Measurements from ENCODE around the gene HPCAL1. TPM values are rescaled to one million over a fixed set of nuclear protein-coding genes. Genes with fewer than 3 reads are reported as not detected.

Gene HPCAL1
- total RNA-seq, 2 experiments from 2014 or later: 109 to 114 TPM

DNA sequence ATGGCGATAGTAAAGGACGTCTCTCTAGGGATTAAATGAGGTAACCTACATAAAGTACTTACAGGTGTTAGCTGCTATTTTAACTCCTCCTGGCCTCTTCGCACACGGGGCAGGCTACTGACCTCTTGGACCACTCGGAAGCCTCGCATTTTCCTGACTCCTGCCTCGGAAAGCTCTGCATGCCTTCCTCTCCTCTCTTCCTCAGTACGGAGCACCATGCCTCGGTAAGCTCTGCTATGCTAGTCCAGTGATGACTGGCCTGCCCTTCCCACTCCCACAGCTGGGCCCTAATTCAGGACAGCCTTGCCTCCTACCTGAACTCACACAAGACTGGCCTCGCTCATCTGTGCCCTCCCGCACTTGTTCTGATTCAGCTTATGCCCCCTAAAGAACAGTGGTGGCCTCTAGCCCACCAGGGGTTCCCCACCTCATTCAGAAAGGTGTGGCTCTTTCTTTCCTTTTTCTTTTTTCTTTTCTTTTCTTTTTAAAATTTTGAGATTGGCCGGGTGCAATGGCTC, 22.7 kb upstream of the HPCAL1 start:
- H3K27ac Mint-ChIP-seq: no peak overlapping the region
- H3K4me3 Mint-ChIP-seq: no peak overlapping the region
- H3K36me3 Mint-ChIP-seq (ENCODE audit: low read depth): no peaks in the 10 kb centered on the region
- ATAC-seq (no peak), DNase-seq (no peak)
- H3K27me3 Mint-ChIP-seq: no peaks in the 10 kb centered on the region
- ChIA-PET POLR2A (no interaction called here), CTCF (interaction anchor here (1.3 kb wide), 1 partner anchor 208 kb away, joined by 3 read pairs; no protein-coding TSS in a partner anchor)
- intact Hi-C loops (cut with DNase I, micrococcal nuclease): no loop called here
- H3K4me1 Mint-ChIP-seq: peaks cover 9% of the 10 kb centered on the region
- no peaks in the 10 kb centered on the region for H3K9me3 Mint-ChIP-seq (ENCODE audit: low read depth)

- intact Hi-C loops (cut with DNase I, micrococcal nuclease): no loop called here
- H3K9me3 Mint-ChIP-seq (ENCODE audit: low read depth): no peaks in the 10 kb centered on the region
- POLR2A ChIA-PET: no interaction called here
- DNase-seq (no peak), ATAC-seq (no peak)
- H3K27me3 Mint-ChIP-seq: no peaks in the 10 kb centered on the region
- no peak overlapping the region for H3K4me3 Mint-ChIP-seq
- peaks cover 9% of the 10 kb centered on the region for H3K4me1 Mint-ChIP-seq
- no peak overlapping the region for H3K27ac Mint-ChIP-seq
- CTCF ChIA-PET: no interaction called here
- H3K36me3 Mint-ChIP-seq (ENCODE audit: low read depth): no peaks in the 10 kb centered on the region
Observed at GRCh38 chr2:10281891-10282290, 20.8 kb upstream of the HPCAL1 start.

GRCh38 chr2:10282611-10283105, 20.0 kb upstream of the HPCAL1 start:
- intact Hi-C loops (cut with DNase I, micrococcal nuclease): no loop called here
- ChIA-PET POLR2A (no interaction called here), CTCF (interaction anchor here (1.0 kb wide), 1 partner anchor 310 kb away, joined by 3 read pairs; no protein-coding TSS in a partner anchor)
- peaks cover 9% of the 10 kb centered on the region for H3K4me1 Mint-ChIP-seq
- no peaks in the 10 kb centered on the region for H3K27me3 Mint-ChIP-seq
- DNase-seq (no peak), ATAC-seq (no peak)
- no peaks in the 10 kb centered on the region for H3K9me3 Mint-ChIP-seq (ENCODE audit: low read depth)
- H3K4me3 Mint-ChIP-seq: no peak overlapping the region
- H3K27ac Mint-ChIP-seq: no peak overlapping the region
- no peaks in the 10 kb centered on the region for H3K36me3 Mint-ChIP-seq (ENCODE audit: low read depth)

DNA sequence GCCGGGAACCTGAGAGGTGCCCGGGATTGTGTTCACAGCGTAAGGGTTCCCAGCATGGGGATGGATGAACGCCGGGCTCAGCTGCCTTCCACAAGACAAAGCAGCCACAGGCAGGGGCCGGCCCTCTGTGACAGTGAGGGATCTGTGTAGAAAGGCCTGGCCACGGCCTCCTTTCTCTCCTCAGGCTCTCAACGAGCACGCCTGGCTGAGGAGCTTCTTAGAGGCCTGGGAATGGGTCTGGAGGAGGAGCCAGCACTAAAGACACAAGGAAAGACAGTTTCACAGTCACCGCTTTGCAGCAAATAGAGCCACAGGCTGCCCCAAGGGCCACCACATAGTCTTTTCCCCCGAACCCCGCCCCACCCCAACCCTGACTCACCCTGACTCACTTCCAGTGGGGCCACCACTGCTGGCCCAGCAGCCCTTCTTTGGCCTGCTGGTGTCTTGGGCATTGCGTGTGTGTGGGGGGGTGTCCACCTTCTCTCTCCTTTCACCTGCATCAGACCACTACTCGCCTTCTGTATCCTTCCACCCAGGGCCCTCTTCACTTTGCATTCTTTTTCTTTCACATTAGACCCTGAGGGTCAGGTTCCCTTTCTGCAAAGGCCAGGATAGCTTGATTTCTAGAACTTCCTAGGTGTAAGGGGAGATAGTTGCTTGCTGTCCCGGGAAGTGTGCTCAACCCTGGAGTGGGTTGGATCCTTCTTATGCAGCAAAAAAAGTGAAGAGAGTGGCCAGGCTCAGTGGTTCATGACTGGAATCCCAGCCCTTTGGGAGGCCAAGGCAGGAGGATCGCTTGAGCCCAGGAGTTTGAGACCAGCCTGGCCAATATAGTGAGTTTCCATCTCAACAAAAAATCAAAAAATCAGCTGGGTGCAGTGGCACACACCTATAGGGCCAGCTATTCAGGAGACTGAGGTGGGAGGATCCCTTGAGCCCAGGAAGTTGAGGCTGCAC, 19.3 kb upstream of the HPCAL1 start:
- Mint-ChIP-seq H3K4me3 (no peak overlapping the region), H3K27ac (no peak overlapping the region), H3K36me3 (ENCODE audit: low read depth) (no peaks in the 10 kb centered on the region), H3K27me3 (no peaks in the 10 kb centered on the region), H3K9me3 (ENCODE audit: low read depth) (no peaks in the 10 kb centered on the region), H3K4me1 (peaks cover 6% of the 10 kb centered on the region)
- CTCF ChIA-PET: interaction anchor here (1.0 kb wide), 1 partner anchor 311 kb away, joined by 3 read pairs; no protein-coding TSS in a partner anchor
- ATAC-seq: peak; percentile 68
- POLR2A ChIA-PET: interaction anchor here (0.6 kb wide), 1 partner anchor 855 kb away, joined by 4 read pairs; no protein-coding TSS in a partner anchor
- peak; percentile 59 for DNase-seq
- intact Hi-C loops (cut with DNase I, micrococcal nuclease): no loop called here

DNA sequence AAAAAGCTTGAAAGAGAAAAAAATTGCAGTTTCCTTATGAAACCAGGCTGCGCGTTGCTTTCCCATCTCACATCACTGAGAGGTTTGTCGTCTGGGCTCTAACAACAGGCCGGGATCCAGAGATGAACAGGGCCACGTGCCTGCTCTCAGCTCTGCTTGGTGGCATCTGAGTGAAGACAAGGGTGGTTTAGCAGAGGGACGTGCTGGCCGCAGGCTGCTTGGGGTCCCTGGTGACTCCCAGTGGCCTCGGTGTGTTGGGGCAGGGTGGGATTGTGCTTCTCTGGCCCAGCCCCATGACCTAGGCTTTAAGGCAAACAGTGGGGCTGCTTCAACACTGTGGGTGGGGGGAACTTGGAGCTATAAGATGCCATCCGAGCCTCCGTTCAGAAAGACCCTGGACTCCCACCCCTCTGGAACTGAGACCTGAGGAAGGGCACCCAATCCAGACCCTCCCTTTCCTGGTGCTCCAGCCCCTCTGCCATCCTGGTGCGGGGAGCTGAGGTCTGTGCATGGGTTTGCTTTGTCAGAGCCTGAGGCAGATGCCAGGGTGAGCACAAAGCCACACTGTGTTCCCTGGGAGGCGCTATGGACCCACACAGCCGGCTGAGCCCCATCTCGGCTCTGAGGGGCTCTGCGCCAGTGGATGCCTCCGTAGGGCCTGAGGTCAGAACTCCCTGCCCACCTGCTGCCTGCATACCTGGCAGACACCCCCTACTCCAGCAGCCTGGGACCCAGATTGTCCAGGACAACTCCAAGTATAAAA, 18.4 kb upstream of the HPCAL1 start:
- H3K36me3 Mint-ChIP-seq (ENCODE audit: low read depth): no peaks in the 10 kb centered on the region
- no peaks in the 10 kb centered on the region for H3K27me3 Mint-ChIP-seq
- peaks cover 2% of the 10 kb centered on the region for H3K4me1 Mint-ChIP-seq
- ATAC-seq: no peak
- H3K27ac Mint-ChIP-seq: no peak overlapping the region
- ChIA-PET POLR2A (interaction anchor here (0.6 kb wide), 1 partner anchor 856 kb away, joined by 4 read pairs; no protein-coding TSS in a partner anchor), CTCF (interaction anchor here (1.6 kb wide), 1 partner anchor 125 kb away, joined by 4 read pairs; no protein-coding TSS in a partner anchor)
- no peaks in the 10 kb centered on the region for H3K9me3 Mint-ChIP-seq (ENCODE audit: low read depth)
- no peak overlapping the region for H3K4me3 Mint-ChIP-seq
- no peak for DNase-seq
- intact Hi-C loops (cut with DNase I, micrococcal nuclease): no loop called here

DNA sequence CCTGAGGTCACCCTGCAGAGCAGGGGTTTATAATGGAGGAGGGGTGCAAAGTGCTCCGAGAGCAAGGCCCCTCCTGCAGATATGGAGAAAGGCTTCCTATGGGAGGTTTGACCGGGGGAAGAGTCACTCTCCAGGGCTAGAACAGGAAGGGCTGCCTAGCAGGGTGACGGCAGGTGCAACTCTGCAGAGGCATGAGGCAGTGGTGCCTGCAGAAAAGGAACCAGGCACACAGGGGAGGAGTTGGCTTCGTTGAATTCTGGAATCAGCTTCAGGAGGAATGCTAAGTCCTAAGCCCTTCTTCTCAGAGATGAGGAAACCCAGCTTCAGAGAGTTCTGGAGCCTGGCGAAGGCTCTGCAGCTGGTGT, 17.5 kb upstream of the HPCAL1 start:
- no peak overlapping the region for H3K27ac Mint-ChIP-seq
- ChIA-PET POLR2A (no interaction called here), CTCF (interaction anchor here (1.6 kb wide), 1 partner anchor 124 kb away, joined by 4 read pairs; no protein-coding TSS in a partner anchor)
- ATAC-seq (no peak), DNase-seq (no peak)
- peaks cover 2% of the 10 kb centered on the region for H3K4me1 Mint-ChIP-seq
- H3K36me3 Mint-ChIP-seq (ENCODE audit: low read depth): no peaks in the 10 kb centered on the region
- intact Hi-C loops (cut with DNase I, micrococcal nuclease): no loop called here
- no peaks in the 10 kb centered on the region for H3K9me3 Mint-ChIP-seq (ENCODE audit: low read depth)
- H3K4me3 Mint-ChIP-seq: no peak overlapping the region
- no peaks in the 10 kb centered on the region for H3K27me3 Mint-ChIP-seq

DNA sequence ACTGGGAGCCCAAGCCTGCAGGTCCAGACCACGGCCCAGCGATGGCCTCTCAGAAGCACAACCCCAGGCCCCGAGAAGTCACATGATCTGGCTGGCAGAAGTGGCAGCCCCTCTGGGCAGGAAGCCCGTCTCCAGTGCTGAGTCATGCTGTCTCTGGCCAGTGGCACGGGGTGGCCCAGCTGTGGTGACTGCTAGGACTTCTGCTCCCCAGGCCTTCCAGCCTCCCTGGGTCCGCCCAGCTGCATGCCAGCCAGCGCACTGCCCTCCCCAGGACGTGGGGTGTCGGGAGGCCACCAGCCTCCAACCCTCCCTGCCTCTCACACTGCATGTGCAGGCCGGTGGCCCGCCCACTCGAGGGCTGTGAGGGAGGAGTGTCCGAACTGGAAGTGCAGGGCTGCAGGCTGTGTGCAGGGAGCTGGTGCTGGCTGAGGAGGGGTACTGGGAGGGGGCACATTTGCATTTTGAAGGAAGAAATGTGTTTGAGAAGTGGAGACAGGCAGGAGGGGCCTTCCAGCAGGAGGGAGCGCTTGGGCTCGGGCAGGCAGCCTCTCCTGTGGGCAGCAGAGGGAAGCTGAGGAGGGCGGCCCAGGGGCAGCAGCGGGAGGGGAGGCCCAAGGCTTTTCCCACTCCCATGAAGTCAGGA, 17.0 kb upstream of the HPCAL1 start:
- peaks cover 2% of the 10 kb centered on the region for H3K4me1 Mint-ChIP-seq

GRCh38 chr2:10286216-10287037, 16.3 kb upstream of the HPCAL1 start:
- DNase-seq (no peak), ATAC-seq (no peak)
- H3K4me1 Mint-ChIP-seq: peaks cover 2% of the 10 kb centered on the region
- H3K36me3 Mint-ChIP-seq (ENCODE audit: low read depth): no peaks in the 10 kb centered on the region
- no peaks in the 10 kb centered on the region for H3K27me3 Mint-ChIP-seq
- H3K4me3 Mint-ChIP-seq: no peak overlapping the region
- intact Hi-C loops (cut with DNase I, micrococcal nuclease): no loop called here
- no peak overlapping the region for H3K27ac Mint-ChIP-seq
- POLR2A ChIA-PET: no interaction called here
- CTCF ChIA-PET: interaction anchor here (1.1 to 1.7 kb wide), 2 partner anchors 15 to 98 kb away, joined by 3 to 4 read pairs; no protein-coding TSS in a partner anchor
- H3K9me3 Mint-ChIP-seq (ENCODE audit: low read depth): no peaks in the 10 kb centered on the region

More for the DNA sequence above, 17.0 kb upstream of the HPCAL1 start:
- CTCF ChIA-PET: interaction anchor here (1.6 kb wide), 1 partner anchor 123 kb away, joined by 4 read pairs; no protein-coding TSS in a partner anchor
- no peaks in the 10 kb centered on the region for H3K36me3 Mint-ChIP-seq (ENCODE audit: low read depth)
- intact Hi-C loops (cut with DNase I, micrococcal nuclease): no loop called here
- POLR2A ChIA-PET: no interaction called here
- H3K27ac Mint-ChIP-seq: no peak overlapping the region
- H3K27me3 Mint-ChIP-seq: no peaks in the 10 kb centered on the region
- ATAC-seq: no peak
- no peaks in the 10 kb centered on the region for H3K9me3 Mint-ChIP-seq (ENCODE audit: low read depth)
- H3K4me3 Mint-ChIP-seq: no peak overlapping the region
- no peak for DNase-seq

DNA sequence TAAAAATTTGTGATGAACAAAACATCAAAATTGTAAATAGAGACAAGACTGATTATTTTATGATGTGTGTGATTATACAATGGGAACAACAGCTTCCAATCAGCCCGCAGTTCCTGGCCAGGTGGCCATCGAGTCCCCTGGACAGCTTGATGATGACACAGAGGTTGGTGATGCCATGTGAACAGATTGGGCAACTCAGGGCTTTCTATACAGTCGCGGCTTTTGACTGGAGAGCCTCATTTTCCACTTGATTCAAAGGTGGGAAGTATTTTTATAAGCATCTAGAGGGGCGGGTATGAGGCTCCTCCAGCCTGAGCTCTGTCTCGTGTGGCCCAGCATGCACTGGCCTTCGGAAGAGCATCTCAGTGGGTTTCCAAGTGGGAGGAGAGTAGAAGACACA, 14.9 kb upstream of the HPCAL1 start:
- no peaks in the 10 kb centered on the region for H3K27me3 Mint-ChIP-seq
- no peak overlapping the region for H3K4me3 Mint-ChIP-seq
- intact Hi-C loops (cut with DNase I, micrococcal nuclease): no loop called here
- DNase-seq: no peak
- POLR2A ChIA-PET: no interaction called here
- no peaks in the 10 kb centered on the region for H3K36me3 Mint-ChIP-seq (ENCODE audit: low read depth)
- no peaks in the 10 kb centered on the region for H3K9me3 Mint-ChIP-seq (ENCODE audit: low read depth)
- H3K4me1 Mint-ChIP-seq: peaks cover 2% of the 10 kb centered on the region
- ATAC-seq: no peak
- CTCF ChIA-PET: interaction anchor here (1.7 kb wide), 1 partner anchor 14 kb away, joined by 4 read pairs; no protein-coding TSS in a partner anchor
- H3K27ac Mint-ChIP-seq: no peak overlapping the region

DNA sequence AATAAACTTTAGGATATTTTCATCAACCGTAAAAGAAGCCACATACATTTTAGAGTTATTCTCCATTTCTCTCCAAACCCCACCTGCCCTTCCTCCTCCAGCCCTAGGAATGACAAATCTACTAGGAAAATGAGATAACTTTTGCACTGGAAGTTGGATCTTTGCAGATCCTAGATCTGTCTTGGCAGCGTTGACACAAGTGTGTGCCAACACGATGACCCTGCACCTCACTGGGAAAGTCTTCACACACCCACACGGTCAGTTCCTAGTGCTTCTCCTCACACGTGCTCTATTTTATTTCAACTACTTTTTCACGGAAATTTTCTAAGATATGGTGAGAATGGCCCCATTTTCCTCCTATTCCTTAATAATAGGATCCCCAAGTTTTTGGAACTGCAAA, 14.1 kb upstream of the HPCAL1 start:
- intact Hi-C loops (cut with DNase I, micrococcal nuclease): no loop called here
- no peak for DNase-seq
- Mint-ChIP-seq H3K27me3 (no peaks in the 10 kb centered on the region), H3K4me1 (no peaks in the 10 kb centered on the region), H3K27ac (no peak overlapping the region), H3K9me3 (ENCODE audit: low read depth) (no peaks in the 10 kb centered on the region), H3K36me3 (ENCODE audit: low read depth) (no peaks in the 10 kb centered on the region), H3K4me3 (no peak overlapping the region)
- ChIA-PET CTCF (interaction anchor here (0.6 to 1.2 kb wide), 2 partner anchors 16 to 47 kb away, joined by 3 to 6 read pairs; no protein-coding TSS in a partner anchor), POLR2A (no interaction called here)
- no peak for ATAC-seq
